NCI-H2171 treated with DMSO at 0.1 percent for 48 hours (cell line): ENCODE data around the gene SYNJ2.
A peak's percentile ranks its signal among the peaks of the same experiment; 100 is the strongest.

Source experiments
- DNase-seq: peaks from one replicate; lab custom pipeline; 2025; lab: John Stamatoyannopoulos, UW

SYNJ2 gene

DNA sequence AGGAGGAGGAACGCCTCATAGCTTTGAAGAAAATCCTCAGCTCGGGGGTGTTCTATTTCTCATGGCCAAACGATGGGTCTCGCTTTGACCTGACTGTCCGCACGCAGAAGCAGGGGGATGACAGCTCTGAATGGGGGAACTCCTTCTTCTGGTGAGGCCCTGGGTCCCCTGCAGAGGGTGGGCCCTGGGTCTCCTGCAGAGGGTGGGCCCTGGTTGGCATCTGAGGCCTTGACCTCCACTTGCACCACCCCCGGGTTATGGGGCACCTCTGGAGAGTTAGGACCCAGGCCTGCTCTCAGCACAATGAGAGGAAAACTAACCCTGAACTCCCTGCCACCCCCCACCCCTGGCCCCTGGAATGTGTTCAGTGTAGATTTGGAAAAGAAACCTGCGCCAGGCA lies 47.2 kb downstream of the SYNJ2 start:
- no peak for DNase-seq

DNA sequence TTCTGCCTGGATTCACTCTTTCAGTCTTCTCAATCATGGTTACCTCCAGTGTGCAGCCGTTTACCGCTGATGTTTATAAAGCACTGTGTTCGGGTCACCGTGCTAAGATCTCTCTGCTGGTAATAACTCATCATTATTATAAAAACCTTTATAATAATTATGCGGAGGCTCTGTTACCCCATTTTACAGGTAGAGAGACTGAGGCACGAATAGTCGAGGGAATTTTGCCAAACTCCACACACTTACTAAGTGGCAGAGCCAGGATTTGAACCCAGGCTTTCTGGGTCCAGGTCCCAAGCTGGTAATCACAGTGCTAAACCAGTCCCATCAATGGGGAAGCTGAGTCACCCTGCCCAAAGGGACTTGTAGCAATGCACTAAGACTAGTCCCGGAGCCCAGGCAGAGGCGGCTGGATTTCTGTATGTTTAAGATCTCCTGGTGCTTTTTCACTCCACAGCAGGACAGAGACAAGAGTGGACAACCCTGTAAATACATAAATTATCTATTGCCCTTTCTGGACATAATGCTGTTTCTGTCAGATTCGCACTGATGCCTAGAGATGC lies 48.1 kb downstream of the SYNJ2 start:
- no peak for DNase-seq

DNA sequence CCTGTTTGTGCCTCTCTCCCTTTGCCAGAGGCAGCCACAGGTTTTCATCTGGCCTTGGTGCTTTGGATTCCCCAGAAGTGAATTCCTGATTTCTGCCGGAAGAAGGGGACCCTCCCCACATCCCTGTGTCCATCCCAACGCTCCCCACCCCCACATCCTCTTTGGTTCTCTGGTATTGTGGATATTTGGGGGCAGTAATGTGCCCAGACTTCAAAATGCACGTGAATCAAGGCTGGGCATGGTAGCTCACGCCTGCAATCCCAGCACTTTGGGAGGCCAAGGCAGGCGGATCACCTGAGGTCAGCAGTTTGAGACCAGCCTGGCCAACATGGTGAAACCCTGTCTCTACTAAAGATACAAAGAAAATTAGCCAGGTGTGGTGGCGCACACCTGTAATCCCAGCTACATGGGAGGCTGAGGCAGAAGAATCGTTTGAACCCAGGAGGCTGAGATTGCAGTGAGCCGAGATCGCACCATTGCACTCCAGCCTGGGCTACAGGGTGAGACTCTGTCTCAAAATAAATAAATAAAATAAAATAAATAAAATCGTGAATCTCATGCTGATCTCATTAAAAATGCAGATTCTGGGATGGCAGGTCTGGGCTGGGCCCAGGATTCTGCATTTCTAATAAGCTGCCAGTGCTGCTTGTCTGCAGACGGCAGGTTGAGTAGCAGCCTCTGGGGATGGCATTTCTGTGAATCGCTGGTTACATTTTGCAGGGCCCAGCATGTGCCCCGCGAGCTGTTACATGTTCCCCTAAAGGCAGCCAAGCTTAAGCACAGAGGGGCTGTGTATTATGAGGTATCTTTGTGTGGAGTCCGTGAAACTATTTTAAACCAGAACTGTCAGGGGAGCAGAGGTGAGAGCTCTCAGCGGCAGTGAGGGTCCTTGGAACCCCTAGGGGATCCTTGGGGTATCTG lies 49.0 kb downstream of the SYNJ2 start:
- DNase-seq: peak; percentile 60

DNA sequence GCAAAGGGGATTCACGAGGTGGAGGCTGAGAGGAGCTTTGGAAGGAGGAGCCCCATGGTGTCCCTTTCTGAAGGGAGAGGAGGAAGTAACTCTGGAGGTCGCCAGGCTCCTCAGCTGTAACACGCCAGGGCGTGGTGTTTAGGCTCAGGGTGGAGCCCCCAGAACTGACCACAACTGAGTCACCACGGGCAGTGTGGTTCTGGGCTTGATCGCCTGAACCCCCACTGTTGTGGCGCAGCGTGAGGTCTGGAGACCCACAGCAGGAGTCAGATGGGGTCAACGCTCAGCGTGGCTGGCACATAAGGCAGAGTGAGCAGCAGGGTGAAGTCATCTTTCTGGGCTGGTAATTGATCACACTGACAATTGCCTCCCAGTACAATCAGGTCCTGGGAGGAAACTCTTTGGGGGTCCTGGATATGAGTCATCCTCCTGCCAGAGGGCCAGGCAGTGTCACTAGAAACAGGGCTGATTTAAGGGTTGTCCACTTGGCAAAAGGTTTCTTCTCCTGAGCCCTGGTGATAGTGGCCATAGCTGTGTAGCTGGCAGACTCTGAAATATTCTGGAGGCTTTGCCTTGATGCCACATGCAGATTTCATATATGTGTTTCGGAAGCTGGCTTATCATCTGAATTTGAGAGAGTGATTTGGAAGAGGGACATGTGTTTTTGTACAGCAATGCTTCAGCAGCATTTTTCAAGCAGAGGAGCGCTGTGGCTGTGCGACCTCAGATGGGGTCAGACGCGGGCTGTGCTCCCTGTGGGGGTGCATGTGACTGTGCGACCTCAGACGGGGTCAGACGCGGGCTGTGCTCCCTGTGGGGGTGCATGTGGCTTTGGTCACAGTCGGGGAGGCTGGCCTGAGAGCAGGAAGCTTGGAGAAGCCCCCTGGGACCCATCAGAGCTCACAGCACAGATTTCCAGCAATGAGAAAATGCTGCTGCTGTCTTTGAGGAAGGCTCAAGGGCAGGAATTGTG lies 50.0 kb downstream of the SYNJ2 start:
- no peak for DNase-seq

DNA sequence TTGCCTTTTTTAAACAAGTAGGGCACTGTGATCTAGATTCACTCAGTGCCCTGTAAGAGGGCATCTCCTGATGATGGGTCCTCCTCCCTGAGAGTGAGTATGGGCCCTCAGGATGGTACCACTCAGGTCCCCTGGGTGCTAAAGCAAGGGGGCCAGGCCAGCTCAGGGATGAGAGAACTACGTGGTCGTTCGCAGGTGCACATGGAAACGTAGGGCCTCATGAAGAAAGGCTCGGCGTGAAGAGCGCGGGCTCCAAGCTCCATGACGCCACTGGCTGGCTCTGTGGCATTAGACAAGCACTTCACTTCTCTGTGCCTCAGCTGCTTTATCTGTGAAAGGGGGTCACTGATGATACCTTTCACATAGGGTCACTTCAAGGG lies 50.7 kb downstream of the SYNJ2 start:
- DNase-seq: no peak

DNA sequence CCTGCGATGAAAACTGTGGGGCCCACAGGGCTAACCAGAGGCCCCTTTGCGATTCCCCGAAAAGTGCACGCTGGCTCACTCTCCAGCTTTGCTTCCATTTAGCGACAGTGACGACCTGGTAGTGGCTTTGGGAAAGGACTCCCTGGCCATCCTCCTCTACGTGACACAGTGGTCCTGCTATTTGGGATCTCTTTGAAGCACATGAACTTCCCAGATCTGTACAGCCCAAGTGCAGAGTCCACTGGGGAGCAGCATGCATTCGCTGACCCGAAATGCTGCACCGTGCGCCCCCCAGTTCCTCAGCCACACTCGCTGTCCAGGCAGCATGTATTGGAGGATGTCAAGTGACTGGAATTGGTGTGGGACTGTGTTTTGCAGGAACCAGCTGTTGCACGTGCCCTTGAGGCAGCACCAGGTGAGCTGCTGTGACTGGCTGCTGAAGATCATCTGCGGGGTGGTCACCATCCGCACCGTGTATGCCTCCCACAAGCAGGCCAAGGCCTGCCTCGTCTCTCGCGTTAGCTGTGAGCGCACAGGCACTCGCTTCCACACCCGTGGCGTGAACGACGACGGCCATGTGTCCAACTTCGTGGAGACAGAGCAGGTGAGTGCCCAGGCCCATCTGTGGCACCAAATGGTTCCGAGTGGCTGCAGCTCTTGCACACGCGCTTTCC lies 51.6 kb downstream of the SYNJ2 start:
- no peak for DNase-seq

DNA sequence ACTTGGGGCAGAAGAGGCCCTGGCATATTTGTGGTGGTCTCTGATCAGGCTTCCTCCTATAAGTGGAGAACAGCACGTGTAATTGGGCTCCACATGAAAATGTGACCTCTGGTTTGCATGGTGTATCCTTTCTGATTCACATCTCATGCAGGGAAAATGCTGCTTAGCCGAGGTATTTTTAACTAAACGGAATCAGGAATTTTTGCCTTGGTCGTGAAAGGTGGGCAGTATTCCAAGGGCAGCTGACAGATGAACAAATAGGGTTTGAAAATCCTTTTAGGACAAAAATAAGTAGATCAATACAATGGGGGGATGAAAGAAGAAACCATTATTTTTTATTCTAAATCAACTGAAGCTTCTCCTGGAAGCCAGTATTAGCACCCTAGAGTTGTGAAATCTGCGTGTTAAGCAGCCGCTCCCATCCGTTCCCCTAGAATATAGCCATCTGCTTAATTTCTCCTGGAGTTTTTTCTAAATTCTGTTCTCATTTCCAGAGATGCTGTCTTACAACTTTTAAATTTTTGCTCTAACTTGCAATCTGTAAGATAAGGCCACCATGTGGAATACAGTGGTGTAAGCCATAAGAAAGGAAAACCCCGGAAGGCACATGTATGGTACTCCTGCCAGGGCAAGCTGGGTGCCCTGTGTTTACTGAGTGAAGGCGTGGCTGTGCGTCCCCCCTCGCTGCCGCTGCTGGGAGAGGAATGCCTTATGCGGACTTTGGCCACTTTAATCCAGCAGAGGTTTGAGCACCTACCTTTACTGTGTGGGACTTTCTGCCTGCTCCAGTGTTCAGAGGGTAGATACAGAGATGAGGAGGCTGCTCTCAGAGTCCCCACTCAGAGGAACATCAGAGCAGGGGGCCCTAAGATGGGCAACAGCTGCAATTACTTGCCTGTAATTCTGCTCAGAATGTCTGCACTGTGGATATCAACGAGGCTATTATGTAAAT lies 52.4 kb downstream of the SYNJ2 start:
- no peak for DNase-seq

DNA sequence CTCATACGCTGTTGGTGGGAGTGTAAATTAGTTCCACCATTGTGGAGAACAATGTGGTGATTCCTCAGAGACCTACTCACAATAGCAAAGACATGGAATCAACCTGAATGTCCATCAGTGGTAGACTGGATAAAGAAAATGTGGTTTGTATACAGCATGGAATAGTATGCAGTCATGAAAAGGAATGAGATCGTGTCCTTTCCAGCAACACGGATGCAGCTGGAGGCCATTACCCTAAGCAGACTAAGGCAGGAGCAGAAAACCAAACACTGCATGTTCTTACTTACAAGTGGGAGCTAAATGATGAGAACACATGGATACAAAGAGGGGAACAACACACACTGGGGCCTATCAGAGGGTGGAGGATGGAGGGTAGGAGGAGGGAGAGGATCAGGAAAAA lies 54.6 kb downstream of the SYNJ2 start:
- DNase-seq: no peak

DNA sequence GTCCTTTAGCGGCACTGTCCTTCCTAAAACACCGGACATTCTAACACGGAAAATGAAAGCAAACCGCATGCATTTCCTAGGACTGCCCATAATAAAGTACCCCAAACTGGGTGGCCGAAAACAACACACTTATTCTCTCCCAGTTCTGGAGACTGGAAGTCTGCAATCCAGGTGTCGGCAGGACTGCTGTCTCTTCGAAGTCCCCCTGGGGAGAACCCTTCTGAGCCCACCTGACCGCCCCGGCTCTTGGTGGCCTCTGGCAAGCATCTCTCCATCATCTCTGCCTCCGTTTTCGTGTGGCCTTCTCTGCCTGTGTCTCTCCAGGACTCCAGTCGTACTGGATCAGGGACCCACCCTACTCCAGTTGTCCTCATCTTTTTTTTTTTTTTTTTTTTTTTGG lies 55.4 kb downstream of the SYNJ2 start:
- no peak for DNase-seq

DNA sequence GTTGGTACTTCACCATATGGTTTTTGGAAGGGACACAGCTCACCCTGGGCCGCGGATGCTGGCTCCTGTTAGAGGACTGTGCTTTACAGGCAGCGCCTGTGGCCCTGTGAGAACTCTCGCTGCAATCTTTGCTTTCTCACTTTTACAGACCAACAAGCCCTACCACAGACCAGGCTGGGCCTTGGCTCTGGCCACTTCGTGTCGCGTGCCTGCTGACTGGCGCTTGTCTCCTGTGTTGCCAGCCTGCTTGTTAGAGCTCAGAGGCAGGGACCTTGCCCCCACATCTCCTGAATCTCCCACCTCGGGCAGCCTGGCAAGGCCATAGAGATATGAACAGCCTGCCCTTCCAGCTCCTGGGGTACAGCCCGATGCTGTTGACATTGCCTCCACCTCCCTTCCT lies 56.1 kb downstream of the SYNJ2 start:
- no peak for DNase-seq

DNA sequence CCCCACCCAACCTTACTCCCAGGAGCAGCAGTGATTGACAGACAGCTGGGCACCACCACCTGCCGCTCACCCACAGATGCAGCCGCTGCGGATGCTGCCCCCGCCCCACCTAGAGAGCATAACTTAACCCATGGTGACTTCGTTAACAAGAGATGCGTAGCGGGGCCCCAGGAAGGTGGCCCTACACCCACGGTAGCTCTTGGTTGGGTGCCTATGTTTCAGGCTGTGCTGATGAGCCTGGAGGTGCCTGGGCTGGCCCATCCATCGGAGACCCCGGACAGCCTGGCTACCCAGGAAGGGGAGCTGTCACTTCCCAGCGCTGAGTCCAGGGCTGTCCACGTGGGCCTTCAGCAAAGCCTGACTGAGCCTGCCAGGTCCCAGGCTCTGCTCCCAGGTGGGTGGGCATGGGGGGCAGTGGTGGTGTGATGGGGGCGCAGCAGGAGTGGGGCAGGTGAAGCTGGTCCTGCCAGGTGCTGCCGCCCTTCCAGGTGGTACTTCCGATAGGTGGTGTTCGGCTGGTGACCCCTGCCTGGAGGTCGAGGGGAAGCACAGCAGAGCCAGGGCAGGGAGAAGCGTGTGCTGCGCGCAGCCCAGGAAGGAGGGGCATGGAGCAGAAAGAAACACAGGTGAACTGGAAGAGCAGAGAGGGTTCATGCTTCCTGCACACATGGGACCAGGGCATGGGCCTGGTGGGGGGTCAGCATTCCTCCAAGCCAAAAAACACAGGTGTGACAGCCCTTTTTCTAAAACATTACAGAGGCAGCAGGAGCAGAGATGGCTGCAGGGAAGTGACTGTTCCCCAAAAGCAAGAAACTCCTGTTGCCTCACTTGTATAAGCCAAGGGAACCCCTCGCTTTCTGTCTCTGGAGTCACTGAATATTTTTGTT lies 56.9 kb downstream of the SYNJ2 start:
- peak; percentile 44 for DNase-seq

DNA sequence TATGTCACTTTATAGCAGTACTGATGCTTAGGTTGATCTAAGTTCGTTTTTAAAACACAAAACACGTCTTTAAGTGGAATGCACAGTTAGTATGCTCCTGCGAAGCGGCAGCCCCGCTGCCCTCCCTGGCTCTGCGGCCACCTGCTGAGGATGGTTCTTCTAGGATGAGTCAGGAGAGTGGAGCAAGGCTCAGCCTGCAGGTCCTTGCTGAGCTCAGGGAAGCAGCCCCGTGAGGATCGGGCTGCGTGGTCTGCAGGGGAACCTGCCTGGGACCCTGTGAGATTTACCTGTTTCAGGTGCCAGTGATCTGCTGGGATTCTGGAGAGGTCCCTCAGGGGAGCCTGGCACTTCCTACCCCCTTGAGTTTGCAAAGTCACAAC lies 57.5 kb downstream of the SYNJ2 start:
- DNase-seq: no peak

DNA sequence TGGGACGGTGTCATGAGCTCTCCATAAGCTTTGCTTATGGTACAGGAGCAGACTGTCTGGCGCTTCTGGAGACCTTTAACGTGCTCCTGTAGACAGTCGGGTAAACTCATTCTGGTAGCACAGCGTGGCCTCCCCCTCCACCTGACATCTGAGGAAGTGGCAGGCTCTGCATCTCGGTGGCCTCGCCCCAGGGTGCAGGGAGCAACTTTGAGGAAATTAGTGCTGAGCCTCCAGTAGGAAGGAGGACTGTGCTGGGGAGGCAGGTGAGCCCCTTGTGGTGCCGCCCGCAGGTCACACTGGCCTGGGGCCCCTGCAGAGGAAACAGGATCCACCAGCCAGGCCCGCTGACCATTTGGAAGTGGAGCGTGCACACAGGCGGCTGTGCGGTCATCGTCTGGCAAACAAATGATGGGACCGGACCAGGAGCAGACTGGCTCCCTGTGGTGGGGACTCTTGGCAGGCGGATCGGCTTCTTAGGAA lies 57.9 kb downstream of the SYNJ2 start:
- DNase-seq: no peak

DNA sequence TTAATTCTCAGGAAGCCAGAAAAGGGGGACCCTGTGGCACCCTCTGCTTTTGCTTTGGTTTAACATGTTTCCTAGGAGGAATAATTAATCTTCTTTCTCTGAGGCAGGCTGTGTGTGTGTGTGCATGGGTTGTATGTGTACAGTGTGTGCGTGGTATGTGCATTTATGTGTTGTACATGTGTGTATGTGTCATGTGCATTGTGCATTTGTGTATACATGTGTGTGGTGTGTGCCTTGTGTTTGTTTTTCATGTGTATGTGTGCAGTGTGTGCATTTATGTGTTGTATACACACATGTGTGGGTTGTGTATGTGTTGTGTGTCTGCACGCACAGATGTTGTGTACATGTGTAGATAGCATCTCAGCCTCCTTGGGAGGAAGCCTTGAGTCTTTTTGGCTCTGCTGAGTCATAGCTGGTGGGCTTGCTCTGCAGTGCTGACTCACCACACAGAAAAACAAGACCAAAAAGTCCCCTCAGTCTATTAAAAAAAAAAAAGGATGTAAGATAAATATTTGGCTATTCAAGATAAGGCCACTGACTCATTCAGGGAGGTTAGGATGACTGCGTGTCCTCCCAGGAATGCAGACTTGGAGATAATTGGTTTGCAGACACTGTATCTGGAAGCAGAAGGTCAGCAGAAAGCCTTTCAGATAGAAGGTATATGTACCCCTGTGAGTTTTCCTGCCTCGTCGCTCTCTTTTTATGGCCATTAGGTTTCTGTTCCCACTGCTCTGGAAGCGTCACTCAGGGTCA lies 58.6 kb downstream of the SYNJ2 start:
- no peak for DNase-seq

DNA sequence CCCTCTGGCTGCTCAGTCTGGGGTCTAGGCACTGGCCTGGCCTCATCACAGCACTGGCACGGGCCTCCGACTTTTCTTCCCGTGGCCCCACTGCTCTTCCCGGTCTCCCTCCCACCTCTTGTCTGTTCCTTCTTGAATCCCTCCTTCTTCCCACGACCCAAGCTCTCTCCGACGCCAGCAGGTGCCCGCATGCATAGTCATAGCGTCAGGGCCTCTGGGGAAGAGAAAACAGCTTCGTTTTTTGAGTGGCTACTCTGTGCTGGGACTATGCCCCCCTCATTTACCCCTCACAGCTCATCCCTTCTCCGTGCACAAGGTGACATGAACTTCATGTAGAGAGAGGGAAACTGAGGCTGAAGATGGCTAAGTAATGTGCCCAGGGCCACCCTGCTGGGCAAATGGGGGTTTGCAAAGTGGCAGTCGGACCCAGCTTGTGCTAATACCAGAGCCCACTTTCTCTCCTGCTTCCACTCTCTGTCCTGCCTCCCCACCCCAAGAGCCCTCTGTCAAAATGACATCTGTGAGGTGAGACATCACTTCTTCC lies 59.2 kb downstream of the SYNJ2 start:
- DNase-seq: no peak

DNA sequence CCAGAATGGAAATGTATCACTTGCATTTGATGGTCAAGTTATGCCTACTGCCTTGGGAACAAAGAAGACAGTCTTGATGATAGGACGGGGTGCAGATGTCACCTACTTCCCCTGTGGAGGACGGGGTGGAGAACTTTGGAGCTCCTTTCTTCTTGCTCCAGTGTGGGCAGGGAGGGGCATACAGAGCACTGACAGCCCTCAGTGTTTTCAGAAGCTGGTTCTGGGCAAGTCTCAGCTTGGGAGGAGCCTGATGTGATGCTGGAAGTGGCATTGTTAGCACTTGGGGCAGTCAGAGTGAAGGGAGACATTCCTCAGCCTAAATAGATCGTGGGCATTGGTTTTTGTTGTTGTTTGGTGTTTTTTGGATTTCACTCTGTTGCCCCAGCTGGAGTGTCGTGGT lies 59.7 kb downstream of the SYNJ2 start:
- DNase-seq: no peak

DNA sequence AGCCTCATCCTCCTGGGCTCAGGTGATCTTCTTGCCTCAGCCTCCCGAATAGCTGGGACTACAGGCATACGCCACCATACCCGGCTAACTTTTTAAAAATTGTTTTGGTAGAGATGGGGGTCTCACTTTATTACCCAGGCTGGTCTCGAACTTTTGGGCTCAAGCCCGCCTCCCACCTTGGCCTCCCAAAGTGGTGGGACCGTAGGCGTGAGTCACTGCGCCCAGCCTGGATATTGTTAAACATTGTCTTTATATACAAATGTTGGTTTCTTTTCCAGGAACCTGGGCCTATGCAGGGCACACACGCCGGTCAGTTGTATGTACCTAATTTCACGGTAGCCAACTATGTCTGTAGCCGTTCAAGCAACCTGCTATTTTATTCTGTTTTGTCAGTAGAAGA lies 60.1 kb downstream of the SYNJ2 start:
- DNase-seq: no peak

DNA sequence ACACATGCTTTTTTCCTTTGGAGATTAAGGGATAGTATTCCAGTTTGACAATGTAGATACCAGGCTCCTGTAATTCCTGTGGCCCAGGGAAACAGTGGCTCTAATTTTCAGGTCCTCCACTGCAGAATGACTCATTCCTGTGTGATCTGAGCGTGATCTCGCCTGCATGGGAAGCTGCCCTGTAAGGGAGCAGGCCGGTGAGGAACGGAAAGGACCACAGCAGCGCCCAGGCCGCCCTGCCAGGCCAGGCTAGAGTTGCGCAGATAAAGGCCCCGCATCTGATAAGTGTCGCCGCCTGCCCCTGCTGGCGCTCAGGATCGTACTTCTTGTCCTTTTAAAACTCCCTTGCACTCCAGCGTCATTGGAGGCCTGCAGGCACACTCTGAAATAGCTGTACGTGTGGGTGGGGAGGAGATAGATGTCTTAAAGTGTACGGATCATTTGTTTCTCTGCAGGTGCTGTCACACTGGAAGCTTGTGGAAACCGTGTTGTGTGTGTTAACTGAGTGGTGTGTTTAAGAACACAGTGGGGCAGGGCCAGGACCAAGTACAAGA lies 60.7 kb downstream of the SYNJ2 start:
- DNase-seq: no peak
